Fibroblast of the aortic adventitia (primary cell): ENCODE measurements around the gene ZC3H14. TPM values are rescaled to one million over a fixed set of nuclear protein-coding genes. Genes with fewer than 3 reads are reported as not detected.

Experiments used
- DNase-seq: peaks from one replicate; pipeline ENCODE4 v3.0.0-alpha.2; 2010; ENCODE audit warnings: low read depth
- H3K4me3 ChIP-seq: 2 replicates; pipeline ENCODE4 v1.5.1; 2011; ENCODE audit warnings: low read depth, mild to moderate bottlenecking, control low read depth, low read length, moderate library complexity
- small RNA-seq: library from RNA; depleted of rRNA; stranded (forward); fragments of <200 nt; gene quantifications from one replicate; pipeline ENCODE3, GENCODE V24; 2012
- total RNA-seq: library from RNA; depleted of rRNA; stranded (reverse); fragments of >200 nt; gene quantifications from 2 replicates; pipeline ENCODE4 v1.2.3, GENCODE V29; 2012; ENCODE audit warnings: low replicate concordance
- TF ChIP-seq, protein P1 (sequence below): IDR thresholded peaks from 2 replicates; pipeline ENCODE4 v1.5.1; 2011; ENCODE audit warnings: mild to moderate bottlenecking, low read length, control low read depth, inconsistent platforms; ENCODE audit not compliant: insufficient read depth

ZC3H14 gene
- total RNA-seq, 1 donor: 78.3 TPM

GRCh38 chr14:88668448-88669116 is 105.7 kb downstream of the ZC3H14 start:
- no peak overlapping the region for H3K4me3 ChIP-seq
- DNase-seq: no peak

DNA sequence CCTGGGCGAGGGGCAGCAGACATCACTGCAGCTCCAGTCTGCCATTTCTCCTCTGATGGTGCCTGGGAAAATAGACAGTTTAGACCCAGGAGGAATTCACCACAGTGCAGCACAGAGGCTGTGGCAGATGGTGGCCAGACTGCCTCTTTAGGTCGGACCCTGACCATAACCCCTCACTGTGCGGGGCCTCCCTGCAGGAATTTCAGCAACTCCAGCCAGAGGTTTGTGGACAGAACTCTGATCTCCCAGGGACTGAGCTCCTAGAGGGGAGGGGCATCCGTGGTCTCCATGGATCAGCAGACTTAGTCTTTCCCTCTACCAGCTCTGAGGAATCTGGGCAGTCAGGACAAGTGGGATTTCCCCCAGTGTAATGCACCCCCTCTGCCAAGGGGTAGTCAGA is 106.5 kb downstream of the ZC3H14 start:
- no peak overlapping the region for H3K4me3 ChIP-seq
- TF ChIP-seq, protein P1, sequence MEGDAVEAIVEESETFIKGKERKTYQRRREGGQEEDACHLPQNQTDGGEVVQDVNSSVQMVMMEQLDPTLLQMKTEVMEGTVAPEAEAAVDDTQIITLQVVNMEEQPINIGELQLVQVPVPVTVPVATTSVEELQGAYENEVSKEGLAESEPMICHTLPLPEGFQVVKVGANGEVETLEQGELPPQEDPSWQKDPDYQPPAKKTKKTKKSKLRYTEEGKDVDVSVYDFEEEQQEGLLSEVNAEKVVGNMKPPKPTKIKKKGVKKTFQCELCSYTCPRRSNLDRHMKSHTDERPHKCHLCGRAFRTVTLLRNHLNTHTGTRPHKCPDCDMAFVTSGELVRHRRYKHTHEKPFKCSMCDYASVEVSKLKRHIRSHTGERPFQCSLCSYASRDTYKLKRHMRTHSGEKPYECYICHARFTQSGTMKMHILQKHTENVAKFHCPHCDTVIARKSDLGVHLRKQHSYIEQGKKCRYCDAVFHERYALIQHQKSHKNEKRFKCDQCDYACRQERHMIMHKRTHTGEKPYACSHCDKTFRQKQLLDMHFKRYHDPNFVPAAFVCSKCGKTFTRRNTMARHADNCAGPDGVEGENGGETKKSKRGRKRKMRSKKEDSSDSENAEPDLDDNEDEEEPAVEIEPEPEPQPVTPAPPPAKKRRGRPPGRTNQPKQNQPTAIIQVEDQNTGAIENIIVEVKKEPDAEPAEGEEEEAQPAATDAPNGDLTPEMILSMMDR: no peak
- no peak for DNase-seq

More at GRCh38 chr14:88668448-88669116, 105.7 kb downstream of the ZC3H14 start:
- TF ChIP-seq, protein P1: no peak

Small RNA genes within 50 kb of the gene (small RNA-seq; reads per million reads assigned to genes)
- not detected for gene RNU4-22P

Other genes with a start within 250 kb of the ZC3H14 start
- gene KCNK10, start 239.8 kb upstream of the ZC3H14 start, total RNA-seq: not detected in 2 replicates
- 14.5 and 20.0 TPM in 2 replicates for gene SPATA7, start 177.4 kb upstream of the ZC3H14 start, total RNA-seq
- gene PTPN21, start 8.0 kb upstream of the ZC3H14 start, total RNA-seq: 10.3 and 16.2 TPM in 2 replicates
- under 0.01 TPM in 1 of 2 replicates, not detected in the other for gene EML5, start 229.9 kb downstream of the ZC3H14 start, total RNA-seq